ENCODE results near the gene AZIN2. TPM values are rescaled to one million over a fixed set of nuclear protein-coding genes. Genes with fewer than 3 reads are reported as not detected.

AZIN2 gene
- total RNA-seq, 1 experiment from 2014 or later: 1.5 TPM

- ChIA-PET CTCF (no interaction called here), POLR2A (no interaction called here)
- no peak overlapping the region for H3K4me3 ChIP-seq (ENCODE audit: low read depth, low read length)
- no peaks in the 10 kb centered on the region for H3K9me3 Mint-ChIP-seq (ENCODE audit: unreplicated experiment)
- no TSS peak for BruUV-seq (replicated peaks)
- no peak overlapping the region for H3K27ac Mint-ChIP-seq (ENCODE audit: unreplicated experiment)
- no peaks in the 10 kb centered on the region for H3K27me3 ChIP-seq (replicated peaks; ENCODE audit: control insufficient read depth, insufficient read depth, low read length)
- H3K36me3 Mint-ChIP-seq (ENCODE audit: insufficient read depth, unreplicated experiment): peaks cover 10% of the 10 kb centered on the region
- peaks cover 15% of the 10 kb centered on the region for H3K4me1 Mint-ChIP-seq (ENCODE audit: low read depth, unreplicated experiment)
- no peak overlapping the region for H3K4me3 Mint-ChIP-seq (ENCODE audit: unreplicated experiment)
- DNase-seq: no peak
- intact Hi-C loops (cut with micrococcal nuclease; ENCODE audit: unreplicated experiment): no loop called here
- H3K36me3 ChIP-seq (ENCODE audit: control insufficient read depth, insufficient read depth, low read length): no peaks in the 10 kb centered on the region
- peaks cover 5% of the 10 kb centered on the region for H3K4me1 ChIP-seq
- H3K27me3 Mint-ChIP-seq (ENCODE audit: insufficient read depth, unreplicated experiment): no peaks in the 10 kb centered on the region
- H3K9me3 ChIP-seq: no peaks in the 10 kb centered on the region
- TF ChIP-seq, protein P1, sequence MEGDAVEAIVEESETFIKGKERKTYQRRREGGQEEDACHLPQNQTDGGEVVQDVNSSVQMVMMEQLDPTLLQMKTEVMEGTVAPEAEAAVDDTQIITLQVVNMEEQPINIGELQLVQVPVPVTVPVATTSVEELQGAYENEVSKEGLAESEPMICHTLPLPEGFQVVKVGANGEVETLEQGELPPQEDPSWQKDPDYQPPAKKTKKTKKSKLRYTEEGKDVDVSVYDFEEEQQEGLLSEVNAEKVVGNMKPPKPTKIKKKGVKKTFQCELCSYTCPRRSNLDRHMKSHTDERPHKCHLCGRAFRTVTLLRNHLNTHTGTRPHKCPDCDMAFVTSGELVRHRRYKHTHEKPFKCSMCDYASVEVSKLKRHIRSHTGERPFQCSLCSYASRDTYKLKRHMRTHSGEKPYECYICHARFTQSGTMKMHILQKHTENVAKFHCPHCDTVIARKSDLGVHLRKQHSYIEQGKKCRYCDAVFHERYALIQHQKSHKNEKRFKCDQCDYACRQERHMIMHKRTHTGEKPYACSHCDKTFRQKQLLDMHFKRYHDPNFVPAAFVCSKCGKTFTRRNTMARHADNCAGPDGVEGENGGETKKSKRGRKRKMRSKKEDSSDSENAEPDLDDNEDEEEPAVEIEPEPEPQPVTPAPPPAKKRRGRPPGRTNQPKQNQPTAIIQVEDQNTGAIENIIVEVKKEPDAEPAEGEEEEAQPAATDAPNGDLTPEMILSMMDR (IDR thresholded peaks at IDR 0.05; ENCODE audit: insufficient read depth in 1 of 2, low read depth in 1 of 2, low read length in 1 of 2, severe bottlenecking in 1 of 2, unreplicated experiment in 1 of 2): no peak
Observed at GRCh38 chr1:33041026-33041425, 39.9 kb upstream of the AZIN2 start.

DNA sequence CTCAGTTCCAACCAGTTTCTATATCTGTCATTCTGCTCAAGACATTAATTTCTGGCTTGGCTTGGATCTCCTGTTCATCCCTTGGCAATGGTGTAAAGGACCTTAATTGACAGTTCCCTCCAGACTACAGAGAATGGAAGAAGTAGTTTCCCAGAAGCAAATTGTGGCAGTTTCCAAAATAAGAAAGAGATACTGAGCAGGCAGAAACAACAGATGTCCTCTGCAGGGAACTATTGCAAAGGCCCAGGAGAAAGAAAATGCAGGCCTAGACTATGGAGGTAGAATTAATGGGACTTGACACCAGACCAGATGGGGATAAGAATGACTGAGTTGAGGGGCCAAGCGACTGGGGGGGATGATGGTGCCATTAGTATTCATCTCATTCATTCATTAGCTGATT is 38.1 kb upstream of the AZIN2 start:
- H3K4me1 Mint-ChIP-seq (ENCODE audit: low read depth, unreplicated experiment): peaks cover 5% of the 10 kb centered on the region
- Histone ChIP-seq H3K4me1 (no peaks in the 10 kb centered on the region; the same call in 1 of the 2 replicates), H3K36me3 (ENCODE audit: control insufficient read depth, insufficient read depth, low read length) (no peaks in the 10 kb centered on the region), H3K4me3 (ENCODE audit: low read depth, low read length) (no peak overlapping the region), H3K9me3 (no peaks in the 10 kb centered on the region), H3K27me3 (replicated peaks; ENCODE audit: control insufficient read depth, insufficient read depth, low read length) (no peaks in the 10 kb centered on the region)
- TF ChIP-seq, protein P1 (IDR thresholded peaks at IDR 0.05; ENCODE audit: insufficient read depth in 1 of 2, low read depth in 1 of 2, low read length in 1 of 2, severe bottlenecking in 1 of 2, unreplicated experiment in 1 of 2): no peak
- ChIA-PET CTCF (no interaction called here), POLR2A (no interaction called here)
- no TSS peak for BruUV-seq (replicated peaks)
- no peaks in the 10 kb centered on the region for H3K36me3 Mint-ChIP-seq (ENCODE audit: insufficient read depth, unreplicated experiment)
- intact Hi-C loops (cut with micrococcal nuclease; ENCODE audit: unreplicated experiment): no loop called here
- H3K4me3 Mint-ChIP-seq (ENCODE audit: unreplicated experiment): no peak overlapping the region
- DNase-seq: no peak
- no peaks in the 10 kb centered on the region for H3K27me3 Mint-ChIP-seq (ENCODE audit: insufficient read depth, unreplicated experiment)
- H3K9me3 Mint-ChIP-seq (ENCODE audit: unreplicated experiment): no peaks in the 10 kb centered on the region
- no peak overlapping the region for H3K27ac Mint-ChIP-seq (ENCODE audit: unreplicated experiment)

- H3K27me3 ChIP-seq (replicated peaks; ENCODE audit: control insufficient read depth, insufficient read depth, low read length): no peaks in the 10 kb centered on the region
- no peaks in the 10 kb centered on the region for H3K36me3 ChIP-seq (ENCODE audit: control insufficient read depth, insufficient read depth, low read length)
- no peak overlapping the region for H3K4me3 ChIP-seq (ENCODE audit: low read depth, low read length)
- H3K4me3 Mint-ChIP-seq (ENCODE audit: unreplicated experiment): no peak overlapping the region
- POLR2A ChIA-PET: no interaction called here
- TF ChIP-seq, protein P1 (IDR thresholded peaks at IDR 0.05; ENCODE audit: insufficient read depth in 1 of 2, low read depth in 1 of 2, low read length in 1 of 2, severe bottlenecking in 1 of 2, unreplicated experiment in 1 of 2): no peak
- H3K27ac Mint-ChIP-seq (ENCODE audit: unreplicated experiment): no peak overlapping the region
- H3K36me3 Mint-ChIP-seq (ENCODE audit: insufficient read depth, unreplicated experiment): no peaks in the 10 kb centered on the region
- peaks cover 5% of the 10 kb centered on the region for H3K4me1 Mint-ChIP-seq (ENCODE audit: low read depth, unreplicated experiment)
- CTCF ChIA-PET: no interaction called here
- no peaks in the 10 kb centered on the region for H3K9me3 Mint-ChIP-seq (ENCODE audit: unreplicated experiment)
- no peaks in the 10 kb centered on the region; the same call in 1 of the 2 replicates for H3K4me1 ChIP-seq
- H3K27me3 Mint-ChIP-seq (ENCODE audit: insufficient read depth, unreplicated experiment): no peaks in the 10 kb centered on the region
- BruUV-seq (replicated peaks): no TSS peak
- DNase-seq: no peak
- H3K9me3 ChIP-seq: no peaks in the 10 kb centered on the region
- intact Hi-C loops (cut with micrococcal nuclease; ENCODE audit: unreplicated experiment): no loop called here
Observed at GRCh38 chr1:33043267-33044092, 37.5 kb upstream of the AZIN2 start.

Measured in Caco-2 (cell line).